GM12892 (cell line): Measurements from ENCODE around the gene FBXW7.

Experiments
- POLR2A ChIP-seq: IDR thresholded peaks from 2 replicates; pipeline ENCODE4 v1.6.1; 2011; ENCODE audit warnings: low read depth, low read length, control low read depth
- TAF1 ChIP-seq: IDR thresholded peaks from 2 replicates; pipeline ENCODE4 v1.6.1; 2011; ENCODE audit warnings: low read depth, mild to moderate bottlenecking, control low read depth, low read length, borderline replicate concordance

DNA sequence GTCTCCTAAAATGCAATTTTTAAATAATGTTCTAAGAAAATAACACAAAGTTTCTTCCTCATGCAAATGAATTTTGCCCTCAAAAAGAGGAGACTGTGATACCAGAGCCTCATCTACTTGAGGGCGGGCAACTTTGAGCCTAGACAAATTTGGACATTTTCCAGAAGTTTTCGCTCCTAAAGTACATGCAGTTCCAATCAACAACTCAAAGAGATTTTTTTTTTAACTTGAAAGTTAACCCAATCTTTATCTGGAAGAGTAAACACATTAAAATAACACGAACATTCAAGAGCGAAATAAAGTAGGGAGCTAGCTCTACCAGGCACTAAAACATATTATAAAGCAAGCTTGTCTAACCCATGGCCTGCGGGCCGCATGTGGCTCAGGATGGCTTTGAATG lies 29.4 kb upstream of the FBXW7 start:
- TF ChIP-seq POLR2A, result no peak
- TF ChIP-seq TAF1, result no peak
